ENCODE measurements around the gene CD82.

The CD82 gene

GRCh38 chr11:44565211-44565952 lies at the start of gene CD82:
Gene CD82 (plus strand): TSS chr11:44565663. CDS start chr11:44594663, 29,000 bp downstream.
- DNase-seq, result peak; percentile 99

GRCh38 chr11:44516688-44517507 lies 48.6 kb upstream of the CD82 start:
- peak; percentile 39 for DNase-seq

- no peak for DNase-seq
These were observed 47.9 kb upstream of the CD82 start for GRCh38 chr11:44517541-44517940.

- DNase-seq, result no peak
These were observed 46.4 kb upstream of the CD82 start for GRCh38 chr11:44518968-44519550.

- no peak for DNase-seq
These were observed 45.3 kb upstream of the CD82 start for GRCh38 chr11:44519989-44520737.

- no peak for DNase-seq
These were observed 44.3 kb upstream of the CD82 start for GRCh38 chr11:44521148-44521547.

GRCh38 chr11:44522294-44522693 lies 43.2 kb upstream of the CD82 start:
- no peak for DNase-seq

GRCh38 chr11:44524346-44524745 lies 41.1 kb upstream of the CD82 start:
- no peak for DNase-seq

GRCh38 chr11:44524751-44525201 lies 40.7 kb upstream of the CD82 start:
- DNase-seq, result no peak

- no peak for DNase-seq
These were observed 39.8 kb upstream of the CD82 start for GRCh38 chr11:44525473-44526252.

- no peak for DNase-seq
These were observed 39.0 kb upstream of the CD82 start for GRCh38 chr11:44526438-44526837.

GRCh38 chr11:44527476-44527875 lies 38.0 kb upstream of the CD82 start:
- no peak for DNase-seq

- DNase-seq, result no peak
These were observed 37.4 kb upstream of the CD82 start for GRCh38 chr11:44528103-44528502.

- DNase-seq, result no peak
These were observed 36.9 kb upstream of the CD82 start for GRCh38 chr11:44528581-44528980.

- no peak for DNase-seq
These were observed 35.5 kb upstream of the CD82 start for GRCh38 chr11:44529895-44530412.

- no peak for DNase-seq
These were observed 34.9 kb upstream of the CD82 start for GRCh38 chr11:44530413-44531115.

- DNase-seq, result no peak
These were observed 34.4 kb upstream of the CD82 start for GRCh38 chr11:44531116-44531504.

- no peak for DNase-seq
These were observed 33.8 kb upstream of the CD82 start for GRCh38 chr11:44531636-44532035.

GRCh38 chr11:44532809-44533208 lies 32.7 kb upstream of the CD82 start:
- no peak for DNase-seq

GRCh38 chr11:44533921-44534711 lies 31.3 kb upstream of the CD82 start:
- no peak for DNase-seq

Measured in NCI-H2171 treated with DMSO at 0.1 percent for 48 hours (cell line).